Esophagus muscularis mucosa (tissue), 4 donors: Measurements from ENCODE around the gene FAM13A. TPM values are rescaled to one million over a fixed set of nuclear protein-coding genes. Genes with fewer than 3 reads are reported as not detected.
"Not testable (repeated sequence)": the region's sequence is repeated elsewhere in the genome, so short reads cannot be mapped to it uniquely, and the experiment has no call there.

Source experiments
- DNase-seq: peaks from one replicate; pipeline ENCODE4 v3.0.0-alpha.2; 2017; ENCODE audit errors: extremely low spot score
- H3K27ac ChIP-seq, 4 donors: fragments of 200-600 bp; sonication (generic); replicated peaks in 1 of 4; 1 replicate in 3 of 4; 2 replicates in 1 of 4; pipeline ENCODE4 v1.5.1; 2016 to 2019; ENCODE audit warnings: mild to moderate bottlenecking in 1 of 4
- H3K27me3 ChIP-seq, 4 donors: fragments of 200-600 bp; sonication (generic); one replicate each; pipeline versions ENCODE4 v1.5.1 to v1.6.0; 2016 to 2019
- H3K36me3 ChIP-seq, 4 donors: fragments of 200-600 bp; sonication (generic); one replicate each; pipeline ENCODE4 v1.5.1; 2016 to 2019
- H3K4me1 ChIP-seq, 4 donors: fragments of 200-600 bp; sonication (generic); one replicate each; pipeline ENCODE4 v1.5.1; 2016 to 2019
- H3K4me3 ChIP-seq, 4 donors: fragments of 200-600 bp; sonication (generic); 1 replicate in 2 of 4; 2 replicates in 2 of 4; pipeline ENCODE4 v1.5.1; 2016 to 2019; ENCODE audit warnings: mild to moderate bottlenecking in 4 of 4, moderate library complexity in 1 of 4
- H3K9me3 ChIP-seq, 4 donors: fragments of 200-600 bp; sonication (generic); 1 replicate in 3 of 4; 2 replicates in 1 of 4; pipeline ENCODE4 v1.5.1; 2016 to 2019
- CTCF ChIP-seq, 3 experiments: fragments of 200-600 bp in 2 of 3; fragments of 450-650 bp in 1 of 3; sonication (generic) in 2 of 3; IDR thresholded peaks; one replicate each; pipeline ENCODE4 v1.5.1; 2017 to 2019; ENCODE audit warnings: antibody characterized with exemption in 3 of 3, mild to moderate bottlenecking in 2 of 3, moderate library complexity in 1 of 3
- EP300 ChIP-seq: sonication (generic); formaldehyde crosslinking; IDR thresholded peaks from one replicate; pipeline ENCODE4 v1.6.1; 2017; ENCODE audit warnings: antibody characterized with exemption
- POLR2A ChIP-seq: fragments of 450-650 bp; IDR thresholded peaks from one replicate; pipeline ENCODE4 v1.6.1; 2017; ENCODE audit warnings: antibody characterized with exemption, moderate library complexity, mild to moderate bottlenecking, low read depth
- POLR2AphosphoS5 ChIP-seq, 2 donors: sonication (generic); formaldehyde crosslinking; IDR thresholded peaks; one replicate each; pipeline ENCODE4 v1.6.1; 2017; ENCODE audit warnings: antibody characterized with exemption in 2 of 2
- WGBS: methylation state at CpG from one replicate; pipeline ENCODE4 v1.1.5; 2018; 5-methylcytosine and 5-hydroxymethylcytosine counted together
- intact Hi-C: fragments of 100-400 bp; cut with DNase I; formaldehyde crosslinking; loops from one replicate; pipeline ENCODE4 v1.15.1; 2023
- total RNA-seq, 4 donors: library from RNA; depleted of rRNA; stranded (reverse); fragments of >200 nt; gene quantifications; one replicate each; pipeline versions ENCODE4 v1.1.0 to v1.2.1, GENCODE V29; 2016

FAM13A gene
- total RNA-seq, 4 donors from 2014 or later = 22.4 to 27.2 (median 26.0) TPM

- DNase-seq = no peak
- Histone ChIP-seq H3K4me1 (no peaks in the 10 kb centered on the region), H3K9me3 (no peaks in the 10 kb centered on the region), H3K4me3 (no peak overlapping the region), H3K36me3 (no peaks in the 10 kb centered on the region), H3K27ac (no peak overlapping the region), H3K27me3 (no peaks in the 10 kb centered on the region)
- no peak for TF ChIP-seq POLR2AphosphoS5 (IDR thresholded peaks at IDR 0.05)
- no peak for TF ChIP-seq POLR2A
- no peak for TF ChIP-seq CTCF (IDR thresholded peaks at IDR 0.05)
- TF ChIP-seq EP300 = no peak
- intact Hi-C loops = no loop called here
- 100% methylated on average over 1 of the region's 1 CpG for WGBS
Observed at GRCh38 chr4:88891636-88892035, 165.3 kb downstream of the FAM13A start.

GRCh38 chr4:88887409-88887808 is 169.6 kb downstream of the FAM13A start:
- WGBS = 84% methylated on average over 3 of the region's 3 CpGs
- H3K4me1 ChIP-seq, intact Hi-C loops, H3K27me3 ChIP-seq, H3K36me3 ChIP-seq, H3K4me3 ChIP-seq, DNase-seq, H3K9me3 ChIP-seq, H3K27ac ChIP-seq: not testable (repeated sequence)

GRCh38 chr4:88881227-88881569 is 175.8 kb downstream of the FAM13A start:
- H3K4me3 ChIP-seq = no peak overlapping the region
- H3K9me3 ChIP-seq = no peaks in the 10 kb centered on the region
- no peaks in the 10 kb centered on the region for H3K27me3 ChIP-seq
- intact Hi-C loops = no loop called here
- no peak overlapping the region for H3K27ac ChIP-seq
- no peaks in the 10 kb centered on the region for H3K36me3 ChIP-seq
- no peak for DNase-seq
- WGBS = 84% methylated on average over 2 of the region's 2 CpGs
- peaks cover 0 to 8% (median 0%) of the 10 kb centered on the region in 4 donors for H3K4me1 ChIP-seq
- TF ChIP-seq CTCF (IDR thresholded peaks at IDR 0.05) (no peak), POLR2A (no peak), EP300 (no peak), POLR2AphosphoS5 (IDR thresholded peaks at IDR 0.05) (no peak)

GRCh38 chr4:88880501-88881226 is 176.3 kb downstream of the FAM13A start:
- H3K9me3 ChIP-seq = no peaks in the 10 kb centered on the region
- H3K36me3 ChIP-seq = no peaks in the 10 kb centered on the region
- TF ChIP-seq CTCF (IDR thresholded peaks at IDR 0.05) = no peak
- TF ChIP-seq POLR2AphosphoS5 (IDR thresholded peaks at IDR 0.05) = no peak
- TF ChIP-seq POLR2A = no peak
- TF ChIP-seq EP300 = no peak
- no peak overlapping the region for H3K4me3 ChIP-seq
- intact Hi-C loops = no loop called here
- H3K27ac ChIP-seq = no peak overlapping the region
- 79% methylated on average over 5 of the region's 11 CpGs for WGBS
- DNase-seq = no peak
- no peaks in the 10 kb centered on the region for H3K27me3 ChIP-seq
- H3K4me1 ChIP-seq = peaks cover 0 to 8% (median 0%) of the 10 kb centered on the region in 4 donors

GRCh38 chr4:88879991-88880390 is 177.0 kb downstream of the FAM13A start:
- WGBS = 82% methylated on average over 4 of the region's 4 CpGs
- no peak for DNase-seq
- no peaks in the 10 kb centered on the region for H3K9me3 ChIP-seq
- no peak overlapping the region for H3K27ac ChIP-seq
- peaks cover 0 to 8% (median 0%) of the 10 kb centered on the region in 4 donors for H3K4me1 ChIP-seq
- no peaks in the 10 kb centered on the region for H3K36me3 ChIP-seq
- no peak overlapping the region for H3K4me3 ChIP-seq
- intact Hi-C loops = no loop called here
- H3K27me3 ChIP-seq = no peaks in the 10 kb centered on the region
- TF ChIP-seq POLR2AphosphoS5 (IDR thresholded peaks at IDR 0.05) = no peak
- TF ChIP-seq POLR2A = no peak
- no peak for TF ChIP-seq CTCF (IDR thresholded peaks at IDR 0.05)
- TF ChIP-seq EP300 = no peak
